HG03354 (cell line): Measurements from ENCODE around the gene MROH2A.

Experiments
- ATAC-seq: cut with Tn5 transposase; IDR thresholded peaks from one replicate; pipeline ENCODE4 v1.9.1; 2021; ENCODE audit warnings: mild to moderate bottlenecking; ENCODE audit not compliant: unreplicated experiment, poor library complexity, severe bottlenecking

MROH2A gene

GRCh38 chr2:233831011-233831721, 53.0 kb downstream of the MROH2A start:
- no peak for ATAC-seq

GRCh38 chr2:233831861-233832260, 53.7 kb downstream of the MROH2A start:
- no peak for ATAC-seq

GRCh38 chr2:233832414-233832813, 54.3 kb downstream of the MROH2A start:
- no peak for ATAC-seq

DNA sequence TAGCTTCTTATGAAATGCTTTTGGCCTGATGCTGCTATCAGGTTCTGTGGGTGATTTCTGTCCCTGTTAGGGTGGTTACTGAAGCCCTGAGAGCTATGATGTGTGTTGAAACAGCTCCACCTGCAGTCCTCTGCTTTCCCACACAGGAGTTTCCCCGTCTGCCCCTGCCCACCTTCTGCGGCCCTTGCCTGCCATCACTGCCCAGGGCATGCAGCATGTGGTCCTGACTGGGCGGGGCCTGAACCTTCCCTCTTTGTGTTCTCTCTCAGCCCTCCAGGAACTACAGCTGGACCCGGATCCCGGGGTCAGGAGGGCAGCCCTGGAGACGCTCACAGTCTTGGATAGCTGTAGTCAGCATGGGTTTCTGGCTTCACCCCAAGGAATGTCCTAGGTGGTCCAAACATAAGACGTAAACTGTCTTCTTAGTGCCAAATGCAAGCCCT, 54.8 kb downstream of the MROH2A start:
- ATAC-seq: no peak

DNA sequence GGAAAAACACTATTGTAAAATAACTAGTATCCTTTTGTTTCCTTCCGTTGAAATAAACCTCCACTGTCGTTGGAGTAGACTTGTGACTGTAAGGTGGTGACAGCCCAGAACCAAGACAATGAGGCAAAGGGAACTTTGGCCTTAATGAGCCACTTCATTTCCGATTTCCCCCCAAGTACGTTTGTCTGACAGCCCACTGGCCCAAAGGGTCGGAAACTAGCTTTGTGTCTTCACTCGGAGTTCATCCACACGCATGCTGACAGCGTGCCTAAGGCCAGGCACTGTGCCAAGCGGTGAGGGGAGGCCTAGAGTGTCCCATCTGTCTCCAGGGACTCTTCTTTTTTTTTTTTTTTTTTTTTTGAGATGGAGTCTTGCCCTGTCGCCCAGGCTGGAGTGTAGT, 55.2 kb downstream of the MROH2A start:
- ATAC-seq: no peak

DNA sequence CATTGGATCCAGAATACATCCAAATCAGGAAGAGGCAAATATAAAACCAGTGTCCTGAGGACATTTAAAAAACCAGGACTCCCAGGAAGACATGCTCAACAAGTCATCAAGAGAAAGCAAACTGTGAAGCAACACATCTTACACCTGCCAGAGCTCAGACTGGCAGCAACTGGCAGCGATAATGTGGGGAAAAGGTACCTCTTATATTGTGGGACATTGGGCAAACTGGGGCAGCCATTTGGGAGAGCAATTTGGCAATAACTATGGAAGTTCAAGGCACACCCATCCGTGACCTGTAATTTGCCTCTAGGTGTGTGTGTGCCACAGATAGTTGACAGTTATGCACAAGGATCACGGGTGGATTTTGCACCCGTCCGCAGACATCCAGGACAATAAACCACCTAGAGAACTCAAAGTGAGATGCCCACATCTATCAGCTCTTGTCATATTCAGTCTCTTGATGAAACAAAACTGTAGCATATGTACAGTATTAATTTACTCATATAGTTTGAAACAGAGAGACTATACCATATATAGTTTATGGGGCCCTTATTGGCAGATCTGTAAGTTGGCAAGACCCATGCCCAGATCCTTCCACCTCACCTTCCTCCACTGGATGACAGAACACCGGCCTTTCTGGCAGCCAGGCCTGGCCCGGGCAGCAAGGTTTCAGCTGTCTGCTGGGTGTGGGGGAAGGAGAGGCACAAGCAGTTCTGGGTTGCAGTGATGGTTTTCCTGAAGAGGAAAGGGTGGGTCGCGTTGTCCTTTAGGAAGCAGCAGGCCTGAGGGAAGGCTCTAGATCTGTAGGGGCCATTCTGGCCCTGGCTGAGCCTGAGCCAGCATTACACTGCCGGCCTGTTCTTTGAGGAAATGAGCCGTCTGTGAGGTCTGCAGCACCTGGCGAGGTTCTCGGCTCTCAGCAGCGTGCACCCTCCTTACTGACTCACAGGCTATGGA, 57.4 kb downstream of the MROH2A start:
- ATAC-seq: no peak

DNA sequence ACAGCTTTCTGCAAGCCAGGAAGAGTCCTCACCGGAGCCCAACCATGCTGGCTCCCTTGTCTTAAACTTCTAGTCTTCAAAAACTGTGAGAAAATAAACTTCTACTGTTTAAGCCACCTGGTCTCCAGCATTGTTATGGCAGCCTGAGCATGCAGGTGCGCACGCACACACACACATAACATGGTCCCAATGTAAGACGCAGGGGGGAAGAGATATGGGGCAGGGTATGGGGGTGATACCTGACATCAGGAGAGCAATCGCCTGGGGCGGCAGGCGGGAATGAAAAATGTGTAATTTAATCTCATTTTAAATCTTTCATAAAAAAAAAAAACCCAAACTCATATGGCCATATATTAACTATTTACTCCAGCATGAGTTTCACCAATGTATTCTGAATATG, 58.2 kb downstream of the MROH2A start:
- no peak for ATAC-seq

- no peak for ATAC-seq
Measured at GRCh38 chr2:233837694-233838229, 59.6 kb downstream of the MROH2A start.

GRCh38 chr2:233838251-233838650, 60.1 kb downstream of the MROH2A start:
- no peak for ATAC-seq

DNA sequence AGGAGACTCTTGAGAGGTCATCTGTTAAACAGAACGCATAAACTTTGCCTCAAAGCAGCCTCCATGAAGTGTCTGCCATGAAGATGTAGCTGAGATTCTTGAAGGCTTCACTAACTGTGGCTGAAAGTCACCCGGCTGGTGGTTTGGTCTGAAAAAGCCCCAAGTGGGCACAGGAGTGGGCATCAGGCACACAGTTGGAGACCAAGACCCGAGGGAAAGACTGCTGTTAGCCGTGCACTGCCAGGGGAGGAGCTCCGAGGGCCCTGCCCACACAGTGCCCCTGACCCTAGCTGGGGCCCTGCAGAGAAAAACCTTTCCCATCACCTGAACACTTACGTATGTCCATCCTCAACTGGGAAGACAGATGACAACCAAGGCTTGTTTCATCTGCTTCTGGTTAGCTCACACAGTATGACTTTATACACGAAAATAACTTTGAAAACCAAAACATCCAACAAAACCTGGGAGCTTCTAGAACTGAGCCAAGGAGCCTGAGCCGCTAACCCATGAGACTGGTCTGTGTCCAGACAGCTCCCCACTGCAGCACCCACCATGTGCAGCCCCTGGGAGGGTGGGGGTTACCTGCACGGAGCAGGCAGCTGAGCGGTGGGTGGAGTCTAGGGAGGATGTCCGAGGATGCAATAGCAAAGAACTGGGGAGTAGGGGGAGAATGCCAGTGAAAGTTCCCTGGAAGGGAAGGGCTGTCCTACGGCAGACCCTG, 60.8 kb downstream of the MROH2A start:
- no peak for ATAC-seq

DNA sequence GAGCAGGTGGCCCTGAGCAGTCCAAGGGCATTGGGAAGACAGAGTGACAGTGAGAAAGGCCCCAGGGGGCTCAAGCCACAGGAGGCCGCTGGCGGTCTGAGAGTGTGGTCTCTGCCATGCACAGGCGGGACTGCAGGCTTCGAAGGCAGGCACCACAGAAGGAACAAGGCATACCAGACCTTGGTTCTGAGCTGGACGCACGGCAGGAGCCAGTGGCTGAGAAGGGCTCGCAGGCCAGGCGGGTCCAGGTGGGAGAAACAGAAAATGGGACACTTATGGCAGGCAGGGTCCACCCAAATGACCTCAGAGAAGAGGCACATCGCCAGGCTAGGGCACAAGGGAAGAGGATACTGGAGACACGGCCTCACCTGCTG, 61.3 kb downstream of the MROH2A start:
- no peak for ATAC-seq

GRCh38 chr2:233840520-233840919, 62.4 kb downstream of the MROH2A start:
- ATAC-seq: no peak

DNA sequence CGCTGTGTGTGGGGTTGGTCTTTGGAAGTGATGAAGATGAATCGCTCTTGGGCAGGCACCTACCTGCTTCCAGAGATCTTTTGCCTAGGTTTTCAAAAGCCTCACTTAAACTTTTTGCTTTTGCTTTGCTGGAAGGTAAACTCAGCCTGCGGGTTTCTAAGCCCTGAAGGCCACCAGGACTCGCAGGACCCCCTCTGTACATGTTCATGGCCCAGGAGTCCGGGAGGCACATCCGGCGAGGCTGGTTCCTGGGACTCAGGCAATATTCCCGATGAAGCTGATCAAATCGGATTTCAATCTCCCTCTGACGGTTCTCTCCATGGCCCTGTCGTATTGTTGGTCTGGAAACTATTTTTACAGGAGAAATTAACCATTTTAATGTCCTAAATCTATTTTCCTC, 63.1 kb downstream of the MROH2A start:
- ATAC-seq: no peak

DNA sequence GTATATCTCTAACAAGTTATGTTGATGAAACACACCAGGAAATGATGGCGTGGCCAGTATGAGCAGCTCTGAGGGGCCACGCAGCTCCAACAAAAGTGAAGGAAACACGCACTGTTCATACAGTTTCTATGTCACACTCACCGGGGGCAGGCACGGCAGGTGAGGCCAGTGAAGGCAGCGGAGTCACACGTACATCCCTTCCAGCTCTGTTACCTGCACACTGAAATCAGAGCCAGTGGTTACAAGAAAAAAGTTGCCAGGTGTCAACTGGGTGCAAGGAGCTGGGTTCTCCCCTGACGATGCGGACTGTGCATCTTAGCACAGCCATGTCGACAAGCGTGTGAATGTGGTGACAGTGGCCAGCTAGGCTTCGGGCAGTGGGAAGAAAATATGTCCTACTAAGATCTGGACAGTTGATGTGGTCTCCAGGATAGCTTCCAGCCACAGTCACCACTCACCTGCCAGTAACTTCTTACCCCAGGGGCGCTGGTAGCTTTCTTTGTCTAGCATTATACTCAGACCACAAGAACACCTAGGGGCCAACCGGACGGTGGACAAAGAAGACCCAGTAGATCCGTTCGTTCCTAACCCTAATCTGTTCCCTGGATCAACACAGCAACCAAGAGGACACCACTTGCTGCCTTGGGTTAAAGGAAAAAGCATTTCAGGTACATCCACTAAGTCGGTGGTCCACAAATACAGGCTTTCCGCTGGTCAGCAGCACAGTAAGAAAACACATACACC, 66.1 kb downstream of the MROH2A start:
- no peak for ATAC-seq

GRCh38 chr2:233844836-233845235, 66.7 kb downstream of the MROH2A start:
- no peak for ATAC-seq

GRCh38 chr2:233845301-233846060, 67.4 kb downstream of the MROH2A start:
- ATAC-seq: no peak

- no peak for ATAC-seq
Measured at GRCh38 chr2:233846387-233847247, 68.5 kb downstream of the MROH2A start.
